ENCODE data around the gene NHERF2.

Gene NHERF2

GRCh38 chr16:2063861-2064260, 37.2 kb downstream of the NHERF2 start:
- DNase-seq = no peak

GRCh38 chr16:2064368-2064945, 37.8 kb downstream of the NHERF2 start:
- no peak for DNase-seq

- no peak for DNase-seq
Measured at GRCh38 chr16:2066139-2066538, 39.4 kb downstream of the NHERF2 start.

- DNase-seq = no peak
Measured at GRCh38 chr16:2070576-2071453, 44.1 kb downstream of the NHERF2 start.

GRCh38 chr16:2071454-2072202, 44.9 kb downstream of the NHERF2 start:
- no peak for DNase-seq

GRCh38 chr16:2072926-2073325, 46.2 kb downstream of the NHERF2 start:
- DNase-seq = no peak

- no peak for DNase-seq
Measured at GRCh38 chr16:2074071-2074470, 47.4 kb downstream of the NHERF2 start.

GRCh38 chr16:2075631-2076030, 48.9 kb downstream of the NHERF2 start:
- DNase-seq = no peak

- DNase-seq = no peak
Measured at GRCh38 chr16:2076072-2076865, 49.6 kb downstream of the NHERF2 start.

- no peak for DNase-seq
Measured at GRCh38 chr16:2077016-2077415, 50.3 kb downstream of the NHERF2 start.

GRCh38 chr16:2077696-2078095, 51.0 kb downstream of the NHERF2 start:
- DNase-seq = no peak

- DNase-seq = no peak
Measured at GRCh38 chr16:2078096-2078495, 51.4 kb downstream of the NHERF2 start.

- DNase-seq = no peak
Measured at GRCh38 chr16:2078691-2079090, 52.0 kb downstream of the NHERF2 start.

GRCh38 chr16:2079311-2079800, 52.7 kb downstream of the NHERF2 start:
- no peak for DNase-seq

- DNase-seq = no peak
Measured at GRCh38 chr16:2079991-2080390, 53.3 kb downstream of the NHERF2 start.

- DNase-seq = no peak
Measured at GRCh38 chr16:2081201-2082084, 54.7 kb downstream of the NHERF2 start.

- DNase-seq = no peak
Measured at GRCh38 chr16:2082171-2082982, 55.7 kb downstream of the NHERF2 start.

GRCh38 chr16:2082983-2083364, 56.3 kb downstream of the NHERF2 start:
- no peak for DNase-seq

- DNase-seq = no peak
Measured at GRCh38 chr16:2083409-2083808, 56.7 kb downstream of the NHERF2 start.

GRCh38 chr16:2083876-2084780, 57.4 kb downstream of the NHERF2 start:
- no peak for DNase-seq
